HG03103 (cell line): Measurements from ENCODE around the gene ARHGAP18.

Experiments used
- ATAC-seq: cut with Tn5 transposase; IDR thresholded peaks from one replicate; pipeline ENCODE4 v1.9.1; 2021; ENCODE audit warnings: low read depth; ENCODE audit not compliant: unreplicated experiment

The ARHGAP18 gene

DNA sequence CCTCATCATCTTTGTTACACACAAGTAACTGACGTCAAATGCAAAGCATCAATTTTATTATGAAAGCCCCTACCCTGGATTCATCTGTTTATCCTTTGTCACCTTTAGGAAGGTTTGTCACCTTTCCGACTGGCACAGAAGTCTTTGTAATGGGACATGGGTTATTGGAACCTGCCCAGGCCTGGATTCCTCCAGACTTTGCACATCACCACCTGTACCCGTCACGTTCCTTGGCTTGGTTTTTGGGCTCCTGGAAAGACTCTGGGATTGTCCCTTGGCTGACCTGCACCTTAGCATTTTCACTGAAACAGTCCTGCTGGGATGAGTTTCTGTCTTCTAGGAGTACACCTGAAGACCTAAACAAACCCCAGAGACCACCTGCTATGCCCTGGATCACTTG lies 15.4 kb upstream of the ARHGAP18 start:
- no peak for ATAC-seq

DNA sequence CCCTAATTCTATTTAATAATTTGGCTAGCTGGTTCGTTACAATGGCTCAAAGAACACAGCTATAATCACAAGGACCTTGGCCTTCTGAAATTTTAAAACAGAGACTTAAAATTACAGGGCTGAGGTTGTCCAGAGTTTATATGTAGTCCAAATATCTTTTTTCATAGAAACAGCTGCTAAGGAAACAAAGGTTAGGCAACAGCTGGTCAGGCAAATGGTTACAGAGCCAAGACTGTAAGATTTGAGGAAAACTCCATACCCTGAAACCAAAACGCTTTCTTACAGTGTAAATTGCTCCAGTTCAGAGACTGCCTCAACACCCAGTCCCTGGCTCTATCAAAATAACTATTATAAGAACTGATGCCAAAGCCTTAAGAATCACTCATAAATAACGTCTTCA lies 9.7 kb upstream of the ARHGAP18 start:
- no peak for ATAC-seq

DNA sequence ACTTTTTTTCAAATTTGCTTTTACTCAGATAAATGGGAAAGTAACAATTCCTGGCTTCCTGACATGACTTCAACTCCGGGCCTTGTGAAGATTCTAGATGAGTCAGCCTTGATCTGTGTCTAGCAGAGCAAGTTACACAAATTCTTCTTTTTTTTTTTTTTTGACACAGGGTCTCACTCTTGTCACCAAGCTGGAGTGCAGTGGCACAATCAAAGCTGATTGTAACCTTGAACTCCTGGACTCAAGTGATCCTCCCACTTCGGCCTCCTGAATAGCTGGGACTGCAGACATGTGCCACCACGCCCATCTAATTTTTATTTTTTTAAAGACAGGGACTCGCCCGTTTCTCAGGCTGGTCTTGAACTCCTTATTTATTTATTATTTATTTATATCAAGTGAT lies 7.3 kb upstream of the ARHGAP18 start:
- no peak for ATAC-seq

DNA sequence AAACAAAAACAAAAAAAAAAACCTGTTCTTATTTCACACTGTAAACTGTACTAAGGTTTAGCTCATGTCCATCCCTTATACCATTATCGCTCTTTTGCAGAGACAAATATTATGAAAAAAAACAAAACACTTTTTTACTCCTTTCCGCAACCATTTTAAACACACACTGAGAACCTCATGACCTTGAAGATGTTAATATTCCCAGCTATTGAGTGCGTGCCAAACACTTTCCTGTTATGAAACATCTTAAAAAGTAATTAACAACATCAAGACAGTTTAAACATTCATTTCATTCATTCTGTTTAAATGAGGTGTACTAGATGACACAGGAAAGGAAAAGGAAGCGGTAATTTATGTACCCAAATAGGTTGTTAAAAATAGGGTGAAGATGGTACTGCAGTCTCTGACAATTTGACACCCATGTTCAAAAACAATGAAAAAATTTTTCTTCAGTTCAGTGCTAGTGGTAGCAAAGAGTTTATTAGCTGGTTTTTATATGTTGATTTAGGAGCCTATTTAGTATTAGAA lies 3.9 kb upstream of the ARHGAP18 start:
- no peak for ATAC-seq

DNA sequence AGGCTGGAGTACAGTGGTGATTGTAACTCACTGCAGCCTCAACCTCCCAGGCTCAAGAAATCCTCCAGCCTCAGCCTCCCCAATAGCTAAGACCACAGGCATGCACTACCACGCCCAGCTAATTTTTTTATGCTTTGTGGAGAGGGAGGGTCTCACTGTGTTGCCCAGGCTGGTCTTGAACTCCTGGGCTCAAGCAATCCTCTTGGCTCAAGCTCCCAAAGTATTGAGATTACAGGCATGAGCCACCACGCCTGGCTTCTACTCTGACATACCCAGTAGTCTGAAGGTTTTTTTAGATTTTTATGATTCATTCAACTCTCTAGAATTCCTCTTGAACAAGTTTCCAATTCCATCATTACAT lies 1.3 kb upstream of the ARHGAP18 start:
- no peak for ATAC-seq

DNA sequence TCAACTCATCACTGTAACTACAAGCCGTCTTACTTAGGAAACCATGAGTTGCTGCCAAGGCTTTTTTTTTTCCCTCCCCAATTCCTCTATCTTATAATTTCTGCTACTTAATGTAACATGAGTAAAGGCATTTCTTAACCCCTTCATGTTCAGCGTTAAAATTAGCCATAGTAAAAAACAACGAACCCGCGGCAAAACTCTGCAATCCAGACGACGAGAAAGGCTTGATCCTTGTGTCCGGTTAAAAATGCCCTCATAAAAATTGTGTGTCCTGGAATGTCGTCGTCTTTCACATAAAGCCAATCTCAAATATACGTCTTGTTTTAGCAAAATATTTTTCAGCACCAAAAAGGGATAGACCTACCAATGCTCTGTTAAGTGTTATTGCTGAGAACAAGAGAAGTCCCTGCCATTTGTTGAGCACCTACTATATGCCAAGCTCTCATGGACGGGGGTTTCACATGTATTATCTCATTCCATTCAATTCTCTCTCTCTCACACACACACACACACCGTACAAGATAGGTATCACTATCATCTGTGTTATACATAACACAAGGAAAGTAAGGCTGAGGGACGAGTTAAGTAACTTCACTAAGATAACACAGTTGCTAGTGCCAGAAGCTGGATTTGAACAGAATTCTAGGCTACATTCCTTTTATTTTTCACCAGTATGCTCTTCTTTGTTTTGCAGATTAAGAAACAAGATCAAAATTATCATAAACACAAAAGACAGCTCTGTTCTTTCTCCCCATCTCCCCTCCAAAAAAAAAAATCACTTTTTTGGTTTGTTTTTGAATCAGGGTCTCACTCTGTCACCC lies 683 bp upstream of the ARHGAP18 start:
- ATAC-seq = no peak

DNA sequence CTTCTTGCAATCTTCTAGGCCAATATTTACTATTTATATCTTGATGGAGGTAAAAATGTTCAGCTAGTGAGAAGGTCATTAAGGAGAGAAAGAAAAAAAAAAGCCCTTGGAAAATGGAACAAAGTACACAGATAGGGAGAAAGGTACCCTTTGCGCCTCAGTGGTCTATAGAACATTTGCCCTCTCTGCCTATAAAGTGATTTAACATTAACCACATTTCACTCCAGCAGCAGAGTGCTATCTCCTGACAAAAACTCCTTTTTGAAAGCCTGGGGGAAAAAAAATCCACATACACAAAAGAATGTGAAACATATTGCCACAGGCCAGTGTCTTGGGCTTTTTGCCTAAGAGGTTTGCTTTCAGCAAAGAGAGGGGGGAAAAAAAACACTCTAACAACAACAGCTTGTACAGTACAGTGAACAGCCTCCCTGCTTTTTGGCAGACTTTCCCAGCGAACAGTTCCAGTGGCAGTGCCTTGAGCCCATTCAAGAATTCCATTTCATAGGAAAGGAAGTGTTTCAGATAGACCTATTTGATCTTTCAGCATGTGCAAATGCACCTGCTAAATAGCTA lies 695 bp downstream of the ARHGAP18 start:
- ATAC-seq = peak; percentile 24

DNA sequence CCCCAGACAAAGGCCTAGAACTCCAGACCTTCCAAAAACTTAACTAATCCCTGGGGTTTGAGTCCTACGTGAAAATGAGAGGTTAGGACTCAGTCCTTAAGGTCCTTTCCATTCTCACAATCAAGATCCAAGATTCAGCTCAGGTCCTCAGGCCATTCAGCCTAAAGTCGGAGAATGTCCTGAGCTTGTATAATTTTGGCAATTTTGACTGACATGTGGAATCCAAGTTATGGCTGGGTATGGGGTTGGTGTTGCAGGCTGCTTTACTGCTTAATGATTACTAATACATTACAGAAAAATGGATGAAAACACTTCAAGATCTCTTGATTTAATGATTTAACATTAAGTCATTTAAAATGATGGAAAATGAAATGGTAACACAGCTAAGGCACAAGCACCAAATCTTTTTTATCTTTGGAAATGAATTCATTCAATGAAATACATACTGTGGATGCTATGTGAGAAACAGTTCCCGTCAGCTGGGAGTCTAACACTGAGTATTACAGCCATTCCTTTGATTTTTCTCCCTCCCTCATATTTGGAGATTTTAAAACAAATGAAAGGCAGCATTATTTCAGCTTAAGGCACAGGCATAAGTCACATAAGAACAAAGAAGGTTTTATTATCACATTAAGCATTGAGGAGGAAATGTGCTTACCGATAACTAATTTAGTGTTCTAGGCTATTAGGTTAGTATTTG lies 1.3 kb downstream of the ARHGAP18 start:
- ATAC-seq = no peak

DNA sequence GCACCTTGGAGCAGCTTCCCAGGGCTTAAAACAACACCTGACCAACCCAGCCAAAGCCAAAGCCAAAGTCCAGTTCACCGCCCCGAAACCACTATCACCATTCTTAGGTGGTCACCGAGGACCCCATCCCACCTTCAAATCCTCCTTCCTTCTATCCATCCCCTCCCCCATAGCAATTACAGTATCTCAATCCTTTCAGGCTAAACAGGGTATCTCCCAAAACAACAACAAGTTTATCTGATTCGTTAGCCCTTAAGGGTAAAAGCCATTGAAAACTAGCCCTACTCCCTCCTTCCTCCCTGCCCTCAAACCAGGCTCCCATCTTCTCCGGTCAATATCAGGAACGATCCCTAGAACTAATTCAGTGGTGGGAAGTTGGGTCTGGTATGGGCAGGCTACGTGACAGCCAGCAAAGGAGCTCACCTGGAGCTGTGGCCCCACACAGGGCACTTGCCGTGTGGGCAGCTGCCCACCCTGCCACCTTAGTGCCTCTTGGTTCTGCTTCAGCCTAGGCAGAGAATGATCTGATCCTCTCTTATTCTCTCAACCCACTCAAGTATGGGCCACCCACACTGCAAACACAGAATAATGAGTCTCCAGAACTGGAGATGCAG lies 2.0 kb downstream of the ARHGAP18 start:
- ATAC-seq = no peak

DNA sequence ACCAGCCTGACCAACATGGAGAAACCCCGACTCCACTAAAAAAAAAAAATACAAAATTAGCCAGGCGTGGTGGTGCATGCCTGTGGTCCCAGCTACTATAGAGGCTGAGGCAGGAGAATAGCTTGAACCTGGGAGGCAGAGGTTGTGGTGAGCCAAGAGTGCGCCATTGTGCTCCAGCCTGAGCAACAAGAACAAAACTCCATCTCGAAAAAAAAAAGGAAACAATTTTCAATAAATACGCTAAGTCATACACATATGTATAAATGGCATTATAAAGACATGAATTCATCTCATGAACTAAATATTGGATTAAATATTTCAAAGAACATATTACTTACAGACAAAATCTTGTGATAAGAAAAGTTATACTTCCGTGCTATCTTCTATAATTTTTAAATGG lies 2.9 kb downstream of the ARHGAP18 start:
- ATAC-seq = no peak

DNA sequence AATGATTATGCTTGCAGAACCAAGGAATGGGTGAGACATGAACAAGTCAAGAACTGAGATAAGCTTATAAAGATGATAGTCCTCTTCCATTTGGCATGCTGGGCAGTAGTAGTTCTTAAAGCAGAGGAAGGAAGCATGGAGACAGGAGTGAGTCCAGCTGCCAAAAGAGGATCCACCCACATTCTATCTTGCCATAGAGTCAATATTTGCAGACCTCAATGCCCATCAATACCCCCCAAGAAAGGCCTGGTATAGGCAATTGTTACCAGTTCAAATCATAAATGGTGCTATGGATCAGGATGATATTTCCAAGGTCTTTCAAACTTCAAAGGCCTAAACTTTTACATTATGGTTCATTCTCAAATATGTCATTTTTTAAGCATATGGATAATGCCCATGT lies 4.8 kb downstream of the ARHGAP18 start:
- ATAC-seq = no peak

DNA sequence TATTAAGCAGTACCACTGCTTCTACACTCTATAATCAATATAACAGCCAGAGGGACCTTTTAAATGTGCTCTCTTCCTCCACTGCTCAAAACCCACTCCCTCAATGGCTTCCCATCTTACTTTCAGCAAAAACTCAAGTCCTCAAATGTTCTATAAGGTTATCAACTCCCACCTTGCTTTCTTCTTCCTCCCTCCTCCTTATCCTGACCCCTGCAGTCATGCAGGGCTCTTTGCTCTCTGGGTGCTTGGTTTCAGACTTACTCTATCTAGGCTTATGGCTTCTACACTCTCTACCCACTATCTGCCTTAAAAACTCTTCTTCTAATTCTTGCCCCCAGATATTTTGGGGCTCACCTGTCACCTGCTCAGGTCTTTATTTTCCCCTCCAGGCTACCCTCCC lies 5.3 kb downstream of the ARHGAP18 start:
- ATAC-seq = no peak

DNA sequence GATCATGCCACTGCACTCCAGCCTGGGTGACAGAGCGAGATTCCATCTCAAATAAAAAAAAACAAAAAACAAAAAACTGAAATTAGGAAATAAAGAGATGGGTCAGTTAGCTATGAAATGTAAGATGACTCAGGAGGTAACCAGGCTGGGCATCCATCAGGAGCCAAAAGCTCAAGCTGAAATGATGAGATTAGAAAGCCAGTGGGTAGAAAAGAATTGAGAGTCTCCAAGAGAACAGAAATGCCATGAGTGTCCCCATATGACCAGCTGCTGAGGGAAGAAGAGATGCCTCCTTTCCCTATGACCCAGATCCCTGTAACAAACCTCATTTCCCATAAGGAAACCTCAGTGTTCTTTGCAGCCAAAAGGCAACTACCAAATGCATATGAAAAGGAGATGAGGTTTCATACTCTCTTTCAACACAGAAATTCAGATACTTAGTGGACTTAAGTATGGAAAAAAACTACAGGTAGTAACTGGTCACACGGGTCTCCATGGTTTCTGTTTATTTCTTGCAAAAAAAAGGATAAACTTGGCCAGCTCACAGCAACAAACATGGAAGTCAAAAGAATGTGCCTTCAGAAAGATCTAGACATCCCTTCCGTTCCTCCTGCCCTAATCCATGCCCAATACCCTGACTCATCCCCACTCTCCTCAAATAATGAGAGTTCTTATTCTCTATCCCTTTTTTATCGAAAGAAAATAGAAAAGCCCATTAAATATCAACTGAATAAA lies 8.1 kb downstream of the ARHGAP18 start:
- no peak for ATAC-seq

DNA sequence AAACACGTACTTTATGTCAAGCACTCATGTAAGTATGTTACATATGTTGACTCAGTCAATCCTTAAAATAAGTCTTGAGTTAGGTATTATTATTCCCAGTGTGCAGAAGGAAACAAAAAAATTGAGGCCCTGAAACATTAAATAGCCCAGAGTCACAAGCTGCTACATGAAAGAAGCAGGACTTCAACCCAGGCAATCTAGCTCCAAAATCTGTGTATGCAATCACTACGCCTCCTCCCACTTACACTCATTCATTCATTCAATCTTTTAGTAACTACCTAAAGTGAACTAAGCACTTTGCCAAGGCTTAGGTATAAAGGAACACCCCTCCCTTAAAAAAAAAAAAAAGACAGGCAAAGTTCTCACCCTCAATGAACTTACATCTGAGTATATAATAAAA lies 9.3 kb downstream of the ARHGAP18 start:
- no peak for ATAC-seq

DNA sequence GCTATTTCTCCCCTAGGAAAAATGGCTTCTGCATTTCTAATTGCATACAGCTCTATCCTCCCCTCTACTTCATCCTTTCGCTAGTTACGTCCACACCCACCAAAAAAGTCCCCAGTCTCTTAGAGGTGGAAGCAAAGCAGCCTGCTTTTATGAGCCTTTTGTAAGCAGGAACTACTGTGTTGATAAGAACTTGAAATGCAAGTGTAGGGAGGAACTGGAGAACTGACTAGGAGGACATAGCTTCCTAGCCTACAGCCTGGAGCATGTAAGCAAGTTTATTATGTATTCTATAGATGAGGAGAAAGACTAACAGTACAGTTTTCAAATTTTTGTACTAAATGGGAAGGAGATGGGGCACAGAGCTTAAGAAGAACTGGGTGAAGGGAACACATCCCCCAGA lies 10.3 kb downstream of the ARHGAP18 start:
- no peak for ATAC-seq

DNA sequence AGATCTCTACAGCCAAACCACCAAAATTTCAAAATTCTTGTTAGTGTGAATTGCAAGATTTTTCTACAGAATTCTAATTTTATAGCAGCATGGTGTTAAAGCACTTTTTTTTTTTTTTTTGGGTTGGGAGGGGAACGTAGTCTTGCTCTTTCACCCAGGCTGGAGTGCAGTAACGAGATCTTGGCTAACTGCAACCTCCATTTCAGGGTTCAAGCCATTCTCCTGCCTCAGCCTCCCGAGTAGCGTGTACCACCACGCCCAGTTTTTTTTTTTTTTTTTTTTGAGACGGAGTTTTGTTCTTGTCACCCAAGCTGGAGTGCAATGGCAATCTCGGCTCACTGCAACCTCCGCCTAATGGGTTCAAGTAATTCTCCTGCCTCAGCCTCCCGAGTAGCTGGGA lies 11.5 kb downstream of the ARHGAP18 start:
- ATAC-seq = no peak

DNA sequence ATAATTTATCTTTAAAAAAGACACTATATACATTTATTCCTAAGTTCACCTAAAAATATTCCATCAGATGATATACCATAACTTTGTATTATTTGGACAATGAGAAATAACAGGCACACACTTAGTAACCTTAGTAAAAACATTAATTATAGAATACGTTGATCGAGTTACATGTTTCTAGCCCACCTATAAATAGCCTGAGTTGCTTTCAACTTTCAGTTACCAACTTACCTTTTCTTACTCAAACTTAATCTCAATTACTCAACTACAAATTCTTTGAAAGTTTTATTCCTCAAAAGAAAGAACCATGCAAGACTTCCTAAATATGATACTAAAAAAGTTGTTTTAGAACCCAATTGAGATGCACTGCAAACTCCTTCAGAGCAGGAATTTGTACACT lies 12.2 kb downstream of the ARHGAP18 start:
- ATAC-seq = no peak

DNA sequence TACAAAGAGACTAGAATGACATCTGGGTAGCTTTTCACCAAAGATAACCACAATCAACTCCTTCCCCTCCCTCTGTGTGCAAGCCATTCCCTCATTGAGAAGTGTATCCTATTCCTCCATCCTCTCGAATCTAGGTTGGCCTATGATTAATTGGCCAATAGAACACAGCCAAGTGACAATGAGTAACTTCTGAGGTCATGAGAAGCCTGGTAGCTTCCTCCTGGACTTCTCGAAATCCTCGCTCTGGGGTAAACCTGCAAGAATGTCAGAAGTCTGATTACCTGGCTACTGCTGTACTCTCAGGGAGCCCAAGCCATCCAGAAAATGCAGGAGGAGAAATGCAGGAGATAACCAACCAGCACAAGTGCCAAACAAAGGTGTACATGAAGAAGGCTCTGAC lies 13.1 kb downstream of the ARHGAP18 start:
- no peak for ATAC-seq

DNA sequence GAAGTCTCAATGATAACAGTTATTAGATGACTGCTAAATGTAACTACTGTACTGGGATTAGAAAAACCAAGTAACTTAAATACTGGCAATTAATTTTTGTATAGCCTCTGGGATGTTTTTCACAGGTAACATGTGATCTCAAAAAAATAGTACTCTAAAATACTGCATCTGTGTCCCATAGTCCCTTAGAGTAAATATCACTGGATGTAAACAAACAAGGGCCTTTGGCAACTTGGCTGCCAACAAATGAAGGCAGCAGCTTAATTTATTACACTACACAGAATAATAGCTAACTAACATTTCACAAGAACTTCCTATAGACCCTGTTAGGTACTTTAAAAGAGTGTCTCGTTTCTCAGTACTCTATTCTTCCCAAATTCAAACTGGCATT lies 14.0 kb downstream of the ARHGAP18 start:
- ATAC-seq = no peak

DNA sequence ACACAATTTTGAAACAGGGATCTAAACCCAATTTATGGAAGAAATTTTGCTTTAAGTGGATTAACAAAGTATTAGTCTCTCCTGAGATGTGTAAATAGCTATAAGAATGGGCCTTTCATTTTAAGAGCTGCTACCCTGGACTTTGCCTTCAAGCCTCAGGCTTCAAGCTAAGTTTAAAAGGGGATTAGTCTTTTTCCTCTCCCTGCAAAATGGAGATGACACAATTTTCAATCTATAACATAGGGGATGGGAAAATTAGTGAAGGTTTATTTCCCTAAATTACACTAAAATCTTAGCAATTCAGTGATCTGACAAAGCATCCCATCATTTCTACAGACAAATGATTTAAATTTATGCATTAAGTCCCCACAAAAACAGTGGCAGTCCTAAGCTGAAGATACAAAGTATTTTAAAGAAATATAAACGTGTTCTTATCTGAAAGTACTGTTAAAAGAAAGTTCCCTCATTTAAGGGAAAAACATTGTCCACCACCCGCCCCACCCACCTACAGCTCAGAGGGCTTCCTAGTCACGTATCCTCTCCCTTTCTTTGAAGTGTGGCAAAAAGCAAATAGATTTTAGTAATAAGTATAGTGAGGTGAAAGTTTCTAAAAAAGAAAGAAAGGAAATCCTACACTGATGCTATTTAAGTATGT lies 14.5 kb downstream of the ARHGAP18 start:
- ATAC-seq = peak; percentile 56
